Measurements from ENCODE around the gene LIME1. TPM values are rescaled to one million over a fixed set of nuclear protein-coding genes. Genes with fewer than 3 reads are reported as not detected.

Gene LIME1
- polyA plus RNA-seq, 2 of the 4 experiments (the other 2 are of a cell fraction), result 2.5 to 6.5 TPM

DNA sequence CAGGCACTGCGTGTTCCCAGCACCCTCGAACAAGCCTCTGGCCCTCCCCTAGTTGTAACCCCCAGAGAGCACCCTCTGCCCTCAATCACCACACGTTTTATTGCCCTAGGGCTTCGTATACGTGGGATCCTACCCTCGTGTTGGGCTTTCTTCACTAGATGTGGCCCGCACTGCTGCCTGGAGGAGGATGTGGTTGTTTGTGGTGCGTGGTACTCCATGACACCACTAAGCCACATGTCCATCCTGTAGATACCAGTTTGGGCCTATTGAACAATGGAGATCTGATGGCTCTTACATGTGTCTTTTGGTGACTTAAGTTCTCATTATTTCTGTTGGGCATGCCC lies 20.2 kb downstream of the LIME1 start (continued):
- no peak for TF ChIP-seq EP300 (IDR thresholded peaks at IDR 0.05)

DNA sequence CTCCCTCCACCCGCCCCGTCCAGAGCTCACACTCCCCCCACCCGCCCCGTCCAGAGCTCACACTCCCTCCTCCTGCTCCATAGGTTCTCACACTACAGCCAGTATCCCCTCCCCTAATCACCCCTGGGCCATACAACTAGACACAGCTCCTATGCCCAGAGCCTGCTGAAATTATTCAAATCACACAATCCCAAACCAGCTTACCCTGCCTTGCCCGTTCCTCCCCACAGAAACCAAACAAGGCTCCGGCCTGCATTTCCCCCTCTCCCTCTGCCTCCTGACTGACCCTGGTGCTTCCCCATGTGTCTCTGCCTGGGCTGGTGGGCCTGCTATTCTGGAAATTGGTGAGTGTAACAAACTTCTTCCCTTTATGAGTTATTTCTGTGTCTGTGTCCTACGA lies 21.7 kb downstream of the LIME1 start:
- WGBS (ENCODE audit: missing lambda C conversion rate), result 76% methylated on average over 3 of the region's 7 CpGs
- no peak for TF ChIP-seq ESRRA (IDR thresholded peaks at IDR 0.05; ENCODE audit: borderline replicate concordance, low read length)
- TF ChIP-seq, protein P1, sequence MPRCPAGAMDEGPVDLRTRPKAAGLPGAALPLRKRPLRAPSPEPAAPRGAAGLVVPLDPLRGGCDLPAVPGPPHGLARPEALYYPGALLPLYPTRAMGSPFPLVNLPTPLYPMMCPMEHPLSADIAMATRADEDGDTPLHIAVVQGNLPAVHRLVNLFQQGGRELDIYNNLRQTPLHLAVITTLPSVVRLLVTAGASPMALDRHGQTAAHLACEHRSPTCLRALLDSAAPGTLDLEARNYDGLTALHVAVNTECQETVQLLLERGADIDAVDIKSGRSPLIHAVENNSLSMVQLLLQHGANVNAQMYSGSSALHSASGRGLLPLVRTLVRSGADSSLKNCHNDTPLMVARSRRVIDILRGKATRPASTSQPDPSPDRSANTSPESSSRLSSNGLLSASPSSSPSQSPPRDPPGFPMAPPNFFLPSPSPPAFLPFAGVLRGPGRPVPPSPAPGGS (IDR thresholded peaks at IDR 0.05), result no peak
- H3K27ac ChIP-seq, result no peak overlapping the region
- no peak overlapping the region for H3K4me3 ChIP-seq
- CTCF ChIA-PET, result no interaction called here
- no peaks in the 10 kb centered on the region for H3K9me3 ChIP-seq
- ATAC-seq (no peak), FAIRE-seq (no peak), DNase-seq (ENCODE audit: low read depth in 1 of 2, low spot score in 1 of 2) (no peak)
- H3K4me2 ChIP-seq, result no peak overlapping the region
- POLR2A ChIA-PET, result no interaction called here
- no peaks in the 10 kb centered on the region for H3K4me1 ChIP-seq

DNA sequence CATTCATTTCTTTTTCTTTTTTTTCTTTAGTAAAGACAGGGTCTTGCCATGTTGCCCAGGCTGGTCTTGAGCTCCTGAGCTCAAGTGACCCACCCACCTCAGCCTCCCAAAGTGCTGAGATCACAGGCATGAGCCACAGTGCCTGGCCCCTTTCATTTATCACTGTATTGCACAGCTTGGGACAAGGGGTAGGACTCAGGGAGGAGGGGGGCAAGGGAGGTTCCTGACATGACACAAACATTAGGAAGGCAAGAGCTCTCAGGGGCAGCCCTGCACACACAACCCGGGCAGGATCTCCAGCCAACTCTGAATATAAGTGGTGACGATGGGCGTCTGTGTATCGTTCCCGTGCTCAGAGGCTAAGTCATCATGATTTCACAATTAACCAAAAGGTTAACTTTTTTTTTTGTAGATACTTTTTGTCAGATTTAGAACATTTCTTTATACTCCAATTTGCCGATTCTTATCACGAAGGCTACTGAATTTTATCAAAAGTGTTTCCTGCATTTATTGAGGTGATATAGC lies 23.0 kb downstream of the LIME1 start:
- 77% methylated on average over 7 of the region's 7 CpGs for WGBS (ENCODE audit: missing lambda C conversion rate)
- no peak for TF ChIP-seq FOSB (CRISPR knock-in tag; IDR thresholded peaks at IDR 0.05)
- no peak for TF ChIP-seq EHF (CRISPR knock-in tag; IDR thresholded peaks at IDR 0.05)
- no peak for TF ChIP-seq MAFK (IDR thresholded peaks at IDR 0.05; ENCODE audit: partially characterized antibody)
- TF ChIP-seq, protein P2, sequence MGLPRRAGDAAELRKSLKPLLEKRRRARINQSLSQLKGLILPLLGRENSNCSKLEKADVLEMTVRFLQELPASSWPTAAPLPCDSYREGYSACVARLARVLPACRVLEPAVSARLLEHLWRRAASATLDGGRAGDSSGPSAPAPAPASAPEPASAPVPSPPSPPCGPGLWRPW (IDR thresholded peaks at IDR 0.05), result no peak
- TF ChIP-seq, protein P3, sequence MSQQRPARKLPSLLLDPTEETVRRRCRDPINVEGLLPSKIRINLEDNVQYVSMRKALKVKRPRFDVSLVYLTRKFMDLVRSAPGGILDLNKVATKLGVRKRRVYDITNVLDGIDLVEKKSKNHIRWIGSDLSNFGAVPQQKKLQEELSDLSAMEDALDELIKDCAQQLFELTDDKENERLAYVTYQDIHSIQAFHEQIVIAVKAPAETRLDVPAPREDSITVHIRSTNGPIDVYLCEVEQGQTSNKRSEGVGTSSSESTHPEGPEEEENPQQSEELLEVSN (IDR thresholded peaks at IDR 0.05; ENCODE audit: borderline replicate concordance, low read depth), result no peak
- TF ChIP-seq FOSL2 (IDR thresholded peaks at IDR 0.05), result no peak
- no peak for TF ChIP-seq FOSL2 (CRISPR knock-in tag; IDR thresholded peaks at IDR 0.05)
- TF ChIP-seq TP53 (CRISPR knock-in tag; IDR thresholded peaks at IDR 0.05), result no peak
- TF ChIP-seq CEBPB (IDR thresholded peaks at IDR 0.05), result no peak
- no peak for TF ChIP-seq ZSCAN20 (CRISPR knock-in tag; IDR thresholded peaks at IDR 0.05)
- TF ChIP-seq, protein P4, sequence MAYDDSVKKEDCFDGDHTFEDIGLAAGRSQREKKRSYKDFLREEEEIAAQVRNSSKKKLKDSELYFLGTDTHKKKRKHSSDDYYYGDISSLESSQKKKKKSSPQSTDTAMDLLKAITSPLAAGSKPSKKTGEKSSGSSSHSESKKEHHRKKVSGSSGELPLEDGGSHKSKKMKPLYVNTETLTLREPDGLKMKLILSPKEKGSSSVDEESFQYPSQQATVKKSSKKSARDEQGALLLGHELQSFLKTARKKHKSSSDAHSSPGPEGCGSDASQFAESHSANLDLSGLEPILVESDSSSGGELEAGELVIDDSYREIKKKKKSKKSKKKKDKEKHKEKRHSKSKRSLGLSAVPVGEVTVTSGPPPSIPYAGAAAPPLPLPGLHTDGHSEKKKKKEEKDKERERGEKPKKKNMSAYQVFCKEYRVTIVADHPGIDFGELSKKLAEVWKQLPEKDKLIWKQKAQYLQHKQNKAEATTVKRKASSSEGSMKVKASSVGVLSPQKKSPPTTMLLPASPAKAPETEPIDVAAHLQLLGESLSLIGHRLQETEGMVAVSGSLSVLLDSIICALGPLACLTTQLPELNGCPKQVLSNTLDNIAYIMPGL (CRISPR knock-in tag; IDR thresholded peaks at IDR 0.05; ENCODE audit: borderline replicate concordance), result no peak
- TF ChIP-seq, protein P5, sequence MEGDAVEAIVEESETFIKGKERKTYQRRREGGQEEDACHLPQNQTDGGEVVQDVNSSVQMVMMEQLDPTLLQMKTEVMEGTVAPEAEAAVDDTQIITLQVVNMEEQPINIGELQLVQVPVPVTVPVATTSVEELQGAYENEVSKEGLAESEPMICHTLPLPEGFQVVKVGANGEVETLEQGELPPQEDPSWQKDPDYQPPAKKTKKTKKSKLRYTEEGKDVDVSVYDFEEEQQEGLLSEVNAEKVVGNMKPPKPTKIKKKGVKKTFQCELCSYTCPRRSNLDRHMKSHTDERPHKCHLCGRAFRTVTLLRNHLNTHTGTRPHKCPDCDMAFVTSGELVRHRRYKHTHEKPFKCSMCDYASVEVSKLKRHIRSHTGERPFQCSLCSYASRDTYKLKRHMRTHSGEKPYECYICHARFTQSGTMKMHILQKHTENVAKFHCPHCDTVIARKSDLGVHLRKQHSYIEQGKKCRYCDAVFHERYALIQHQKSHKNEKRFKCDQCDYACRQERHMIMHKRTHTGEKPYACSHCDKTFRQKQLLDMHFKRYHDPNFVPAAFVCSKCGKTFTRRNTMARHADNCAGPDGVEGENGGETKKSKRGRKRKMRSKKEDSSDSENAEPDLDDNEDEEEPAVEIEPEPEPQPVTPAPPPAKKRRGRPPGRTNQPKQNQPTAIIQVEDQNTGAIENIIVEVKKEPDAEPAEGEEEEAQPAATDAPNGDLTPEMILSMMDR (IDR thresholded peaks at IDR 0.05), result no peak
- TF ChIP-seq, protein P1 (IDR thresholded peaks at IDR 0.05), result no peak
- TF ChIP-seq NPAS2 (CRISPR knock-in tag; IDR thresholded peaks at IDR 0.05; ENCODE audit: borderline replicate concordance), result no peak
- no peak for TF ChIP-seq ZFP36 (IDR thresholded peaks at IDR 0.05; ENCODE audit: borderline replicate concordance, partially characterized antibody)
- TF ChIP-seq BHLHE40 (IDR thresholded peaks at IDR 0.05; ENCODE audit: low read depth, low read length), result no peak
- TF ChIP-seq KDM1A (IDR thresholded peaks at IDR 0.05; ENCODE audit: low read depth), result no peak
- TF ChIP-seq KDM5A (IDR thresholded peaks at IDR 0.05), result no peak
- TF ChIP-seq NFE2L2 (conservative IDR thresholded peaks at IDR 0.05; ENCODE audit: low read length), result no peak
- no peak for TF ChIP-seq CHD4 (IDR thresholded peaks at IDR 0.05; ENCODE audit: borderline replicate concordance)
- TF ChIP-seq EP300 (IDR thresholded peaks at IDR 0.05), result no peak
- ATAC-seq, result no peak
- Histone ChIP-seq H3K9me3 (no peaks in the 10 kb centered on the region), H3K4me1 (no peaks in the 10 kb centered on the region), H3K4me2 (no peak overlapping the region), H3K4me3 (no peak overlapping the region), H3K27ac (no peak overlapping the region)
- POLR2A ChIA-PET, result no interaction called here
- DNase-seq (ENCODE audit: low read depth in 1 of 2, low spot score in 1 of 2), result no peak
- CTCF ChIA-PET, result interaction anchor here (0.7 to 2.4 kb wide), 2 partner anchors 16 to 59 kb away, joined by 5 to 8 read pairs; no protein-coding TSS in a partner anchor
- FAIRE-seq, result no peak
